HG03521 (cell line): ENCODE measurements around the gene MRPL53.
A peak's percentile ranks its signal among the peaks of the same experiment; 100 is the strongest.
"Not testable (repeated sequence)": the region's sequence is repeated elsewhere in the genome, so short reads cannot be mapped to it uniquely, and the experiment has no call there.

Source experiments
- ATAC-seq: cut with Tn5 transposase; IDR thresholded peaks from one replicate; pipeline ENCODE4 v1.9.1; 2021; ENCODE audit warnings: mild to moderate bottlenecking, moderate library complexity; ENCODE audit not compliant: unreplicated experiment

The MRPL53 gene

DNA sequence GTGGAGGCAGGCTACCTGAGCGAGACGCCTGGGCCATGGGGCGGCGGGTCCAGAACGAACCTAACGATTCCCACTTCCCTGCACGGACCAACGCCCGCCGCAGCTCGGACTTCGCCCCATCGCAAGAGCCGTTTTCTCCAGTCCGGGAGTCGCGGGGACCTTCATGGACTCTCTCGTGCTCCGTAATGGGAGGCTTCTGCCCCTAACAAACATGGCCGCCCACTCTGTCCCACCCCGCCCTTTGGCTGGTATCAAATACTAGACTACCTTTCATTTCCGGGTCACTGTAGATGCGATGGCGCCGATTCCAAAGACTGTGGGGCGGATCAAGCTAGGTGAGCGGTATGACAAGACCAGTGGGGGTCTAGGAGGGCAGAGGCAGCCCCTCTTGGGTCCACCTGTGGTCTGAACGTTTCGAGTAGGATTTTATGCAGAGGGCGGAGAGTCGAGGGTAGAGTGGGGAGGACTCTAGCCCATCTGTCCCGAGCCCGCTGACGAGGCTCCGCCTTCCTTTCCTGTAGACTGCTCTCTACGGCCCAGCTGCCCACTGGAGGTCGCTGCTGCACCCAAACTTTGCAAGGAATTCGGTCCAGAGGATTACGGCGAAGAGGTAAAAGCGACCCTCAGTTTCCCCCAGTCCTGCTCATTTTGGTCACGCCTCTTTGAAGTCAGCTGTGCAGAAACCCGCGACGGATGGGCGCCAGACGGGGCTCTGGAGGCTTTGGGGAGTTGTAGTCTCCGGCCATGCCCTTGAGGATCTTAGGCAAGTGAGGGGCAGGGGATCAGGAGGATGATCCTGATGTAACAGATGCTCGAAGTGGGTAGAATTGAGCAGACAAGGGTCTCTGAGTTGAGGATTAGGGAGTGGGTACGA is 10.6 kb upstream of the MRPL53 start, which contains the start of the genes CCDC142 and TTC31:
TSS of gene CCDC142 (minus strand) at position 198 of the 874 bp plus-strand sequence. CDS start at position 37, 161 bp downstream.
TSS of gene TTC31 (plus strand) at position 281 of the 874 bp plus-strand sequence. CDS start at position 296, 15 bp downstream.
- peak; percentile 74 for ATAC-seq

DNA sequence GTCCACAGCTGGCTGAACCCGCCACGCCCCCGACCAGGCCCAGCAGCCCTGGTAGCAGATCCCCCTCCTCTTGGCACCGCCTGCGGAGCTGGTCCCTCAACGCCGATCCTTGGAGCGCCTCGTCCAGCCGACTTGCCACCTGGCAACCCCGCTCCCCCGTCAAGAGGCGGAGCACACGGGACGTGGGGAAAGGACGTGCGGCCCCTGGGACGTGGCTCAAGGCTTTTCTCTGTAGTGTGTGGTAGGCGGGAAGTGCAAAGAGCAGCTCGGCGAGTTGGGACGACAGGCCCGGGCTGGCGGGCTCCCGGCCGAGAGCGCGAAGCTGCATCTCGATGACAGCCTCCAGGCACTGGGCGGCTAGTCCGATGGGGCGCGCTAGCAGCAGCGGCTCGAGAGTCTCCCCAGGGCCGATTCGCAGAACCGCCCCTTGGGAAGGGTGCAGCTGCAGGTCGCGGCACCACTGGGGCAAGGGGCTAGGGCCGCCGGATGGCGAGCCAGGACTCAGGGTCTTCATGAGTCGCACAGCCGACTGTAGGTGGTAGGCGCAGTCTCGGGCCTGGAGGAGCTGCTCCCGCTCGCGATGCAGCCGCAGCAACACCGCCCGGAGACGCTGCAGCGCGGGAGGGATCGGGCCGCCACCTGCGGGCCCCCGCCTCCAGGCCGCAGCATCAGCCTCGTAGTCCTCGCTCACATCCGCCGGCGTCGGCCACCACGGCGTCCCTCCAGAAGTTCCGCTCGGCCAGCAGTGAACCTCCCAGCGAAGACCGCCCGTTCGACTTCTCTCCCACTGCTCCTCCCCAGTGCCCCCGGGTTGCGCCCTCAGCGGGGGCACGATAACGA is 9.7 kb upstream of the MRPL53 start:
- ATAC-seq: peak; percentile 37

DNA sequence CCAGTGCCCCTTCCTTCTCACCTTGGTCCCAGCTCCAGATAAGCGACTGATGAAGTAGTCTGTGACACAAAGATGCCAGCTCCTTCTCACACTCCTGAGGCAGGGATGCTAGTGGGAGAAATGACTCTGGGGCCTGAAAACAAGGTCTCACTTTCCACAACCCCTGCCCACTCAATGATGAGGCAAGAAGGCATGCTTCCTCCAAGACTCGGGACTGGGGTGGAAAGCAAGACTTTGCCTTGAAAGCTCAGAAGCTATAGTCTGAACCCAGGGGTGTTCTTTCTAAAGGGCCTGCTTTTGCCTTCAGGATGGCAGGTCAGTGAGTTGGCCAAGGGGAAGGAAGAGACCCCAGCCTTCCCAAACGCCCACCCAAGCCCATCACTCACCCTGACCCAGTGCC is 9.0 kb upstream of the MRPL53 start:
- ATAC-seq: no peak

DNA sequence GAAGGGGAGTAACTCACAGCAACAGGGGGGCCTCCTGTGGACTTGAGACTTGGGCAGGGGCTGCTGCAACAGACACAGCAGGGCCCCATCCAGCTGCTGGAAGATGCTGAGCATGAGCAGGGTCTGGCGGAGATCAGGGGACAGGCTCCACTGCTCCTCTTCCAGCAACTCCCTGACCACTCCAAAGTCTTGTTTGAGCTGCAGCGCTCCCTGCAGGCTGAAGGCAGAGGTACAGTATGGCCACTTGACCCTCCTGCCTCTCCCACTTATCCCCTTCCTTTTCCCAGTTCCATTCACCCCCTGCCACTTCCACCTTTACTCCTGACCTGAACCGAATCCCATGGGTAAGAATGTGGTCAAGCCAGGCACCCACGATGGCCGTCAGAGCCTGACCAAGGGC is 2.4 kb upstream of the MRPL53 start:
- no peak for ATAC-seq

DNA sequence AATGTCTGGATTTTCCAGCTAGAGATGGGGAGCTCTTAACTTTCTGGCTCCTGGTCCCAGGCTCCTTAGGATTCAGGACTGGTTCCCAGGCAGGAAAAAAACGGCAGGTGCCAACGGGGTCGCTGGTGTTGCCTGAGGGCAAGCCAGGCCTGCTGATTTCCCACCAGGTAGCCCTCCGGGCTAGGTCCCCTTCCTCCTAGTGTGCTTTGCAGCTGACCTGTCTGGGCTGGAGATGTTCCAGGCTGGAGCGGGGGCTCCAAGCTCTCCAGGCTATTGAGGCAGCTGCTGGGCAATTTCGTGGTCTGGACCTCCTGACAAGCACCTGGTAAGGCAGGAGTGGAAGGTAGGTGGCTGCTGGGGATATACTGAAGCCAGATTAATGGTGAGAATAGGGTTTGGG is 2.0 kb upstream of the MRPL53 start:
- ATAC-seq: no peak

DNA sequence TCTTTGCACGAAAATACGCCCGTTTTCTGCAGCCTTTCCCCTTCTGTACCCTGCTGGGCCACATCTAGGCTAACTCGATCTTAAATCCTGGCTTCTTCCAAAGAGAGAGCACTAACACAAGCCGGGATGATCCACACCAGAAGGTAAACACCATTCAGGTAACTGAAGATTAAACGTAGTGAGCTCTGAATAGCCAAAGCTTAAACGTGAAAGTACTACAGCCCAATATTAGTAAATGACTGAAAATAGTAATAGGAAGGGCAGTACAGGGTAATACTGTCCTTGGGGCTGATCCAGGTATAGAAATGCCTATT is 422 bp upstream of the MRPL53 start:
- ATAC-seq: no peak

DNA sequence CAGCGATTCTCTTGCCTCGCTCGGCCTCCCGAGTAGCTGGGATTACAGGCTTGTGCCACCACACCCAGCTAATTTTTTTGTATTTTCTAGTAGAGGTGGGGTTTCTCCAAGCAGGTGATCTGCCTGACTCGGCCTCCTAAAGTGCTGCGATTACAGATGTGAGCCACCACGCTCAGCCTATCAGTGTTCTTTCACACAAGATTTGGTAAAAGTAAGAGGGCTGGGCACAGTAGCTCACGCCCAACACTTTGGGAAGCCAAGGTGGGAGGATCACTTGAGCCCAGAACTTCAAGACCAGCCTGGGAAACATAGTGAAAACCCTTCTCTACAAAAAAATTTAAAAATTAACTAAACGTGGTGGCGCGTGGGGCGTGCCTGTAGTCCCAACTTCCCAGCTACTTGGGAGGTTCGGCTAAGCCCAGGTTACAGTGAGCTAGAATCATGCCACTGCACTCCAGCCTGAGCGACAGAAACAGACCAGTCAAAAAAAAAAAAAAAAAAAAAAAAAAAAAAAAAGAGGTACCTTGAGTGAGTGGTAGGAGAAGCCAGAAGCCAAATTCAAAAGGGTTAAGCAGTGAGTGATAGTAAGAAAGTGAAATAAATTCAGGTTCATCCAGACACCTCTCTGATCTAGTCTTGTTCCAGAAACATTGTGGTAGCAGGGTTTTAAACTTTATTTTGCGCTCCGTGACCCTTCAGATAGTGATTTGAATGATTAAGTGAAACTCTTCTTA is 981 bp downstream of the MRPL53 start:
- no peak for ATAC-seq

DNA sequence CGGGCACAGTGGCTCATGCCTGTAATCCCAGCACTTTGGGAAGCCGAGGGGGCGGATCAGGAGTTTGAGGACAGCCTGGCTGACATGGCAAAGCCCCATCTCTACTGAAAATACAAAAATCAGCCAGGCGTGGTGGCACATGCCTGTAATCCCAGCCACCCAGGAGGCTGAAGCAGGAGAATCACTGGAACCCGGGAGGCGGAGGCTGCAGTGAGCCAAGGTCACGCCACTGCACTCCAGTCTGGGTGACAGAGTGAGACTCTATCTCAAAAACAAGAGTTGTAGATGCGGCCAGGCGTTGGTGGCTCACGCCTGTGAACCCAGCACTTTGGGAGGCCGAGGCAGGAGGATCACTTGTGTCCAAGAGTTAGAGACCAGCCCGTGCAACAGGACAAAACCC is 1.7 kb downstream of the MRPL53 start:
- ATAC-seq: not testable (repeated sequence)

DNA sequence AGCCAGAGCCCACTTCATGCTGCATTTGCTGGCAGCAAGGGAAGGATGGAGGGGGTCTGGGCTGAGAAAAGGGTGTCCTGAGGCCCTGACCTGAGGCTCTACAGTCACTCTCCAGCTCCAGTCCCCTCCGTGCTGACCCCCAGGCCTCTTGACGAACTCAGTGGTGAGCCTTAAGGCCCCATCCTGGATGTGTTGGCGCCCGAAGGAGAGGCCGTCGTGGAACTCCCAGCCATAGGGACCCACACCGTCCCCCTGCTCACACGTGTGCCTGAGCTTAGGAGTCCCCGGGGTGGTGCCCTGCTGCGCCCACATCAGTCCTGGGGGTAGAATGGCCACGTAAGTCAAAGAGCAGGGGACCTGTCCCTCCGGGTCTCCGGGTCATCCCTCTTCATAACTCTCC is 8.1 kb downstream of the MRPL53 start:
- ATAC-seq: no peak

DNA sequence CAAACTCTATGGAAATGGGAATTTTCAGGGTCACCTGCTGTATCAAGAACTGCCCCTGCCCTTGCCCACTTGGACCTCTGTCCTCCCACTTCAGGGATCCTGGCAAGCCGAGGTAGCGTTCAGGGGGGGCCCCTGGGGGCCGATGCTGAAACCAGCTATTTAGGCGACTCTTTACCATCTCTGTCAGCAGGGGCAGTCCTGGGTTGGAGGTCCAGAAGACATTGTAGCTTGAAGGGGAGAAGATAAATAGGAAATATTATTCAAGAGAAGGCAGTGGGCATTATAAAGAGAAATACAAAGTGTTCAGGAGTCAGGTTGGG is 9.7 kb downstream of the MRPL53 start:
- ATAC-seq: no peak

DNA sequence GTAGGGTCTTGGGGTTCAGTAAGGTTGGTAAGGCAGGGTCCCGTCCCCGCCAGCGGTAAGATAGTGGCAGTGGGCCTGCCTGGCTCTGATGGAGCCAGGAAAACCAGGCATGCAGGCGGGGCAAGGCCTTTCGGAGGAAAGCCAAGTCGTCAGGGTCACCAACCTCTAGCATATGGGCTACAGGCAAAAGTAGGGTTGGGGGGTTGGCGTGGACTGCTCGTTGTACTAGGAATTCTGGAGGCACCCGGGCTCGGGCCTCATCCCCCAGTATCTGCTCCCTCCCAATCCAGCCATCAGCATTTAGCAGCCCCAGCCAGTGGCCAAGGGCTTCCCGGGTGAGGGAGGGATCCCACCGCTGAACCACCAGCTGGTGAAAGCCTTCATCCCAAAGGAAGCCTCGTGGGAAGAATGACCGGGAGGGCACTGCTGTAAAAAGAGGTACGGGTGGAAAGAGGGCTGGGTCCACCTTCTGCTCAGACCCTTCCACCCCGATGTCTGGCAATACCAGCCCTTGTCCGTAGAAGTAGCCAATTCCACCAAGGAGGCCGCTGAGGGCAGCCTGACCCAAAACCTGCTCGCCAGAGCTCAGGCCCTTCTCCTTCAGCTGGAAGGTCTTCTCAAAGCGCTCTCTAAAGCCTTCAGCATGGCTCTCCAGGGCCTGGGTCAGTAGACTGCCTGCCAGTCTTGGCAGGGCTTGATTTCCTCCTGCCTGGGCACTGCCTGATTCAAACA is 10.3 kb downstream of the MRPL53 start:
- no peak for ATAC-seq

DNA sequence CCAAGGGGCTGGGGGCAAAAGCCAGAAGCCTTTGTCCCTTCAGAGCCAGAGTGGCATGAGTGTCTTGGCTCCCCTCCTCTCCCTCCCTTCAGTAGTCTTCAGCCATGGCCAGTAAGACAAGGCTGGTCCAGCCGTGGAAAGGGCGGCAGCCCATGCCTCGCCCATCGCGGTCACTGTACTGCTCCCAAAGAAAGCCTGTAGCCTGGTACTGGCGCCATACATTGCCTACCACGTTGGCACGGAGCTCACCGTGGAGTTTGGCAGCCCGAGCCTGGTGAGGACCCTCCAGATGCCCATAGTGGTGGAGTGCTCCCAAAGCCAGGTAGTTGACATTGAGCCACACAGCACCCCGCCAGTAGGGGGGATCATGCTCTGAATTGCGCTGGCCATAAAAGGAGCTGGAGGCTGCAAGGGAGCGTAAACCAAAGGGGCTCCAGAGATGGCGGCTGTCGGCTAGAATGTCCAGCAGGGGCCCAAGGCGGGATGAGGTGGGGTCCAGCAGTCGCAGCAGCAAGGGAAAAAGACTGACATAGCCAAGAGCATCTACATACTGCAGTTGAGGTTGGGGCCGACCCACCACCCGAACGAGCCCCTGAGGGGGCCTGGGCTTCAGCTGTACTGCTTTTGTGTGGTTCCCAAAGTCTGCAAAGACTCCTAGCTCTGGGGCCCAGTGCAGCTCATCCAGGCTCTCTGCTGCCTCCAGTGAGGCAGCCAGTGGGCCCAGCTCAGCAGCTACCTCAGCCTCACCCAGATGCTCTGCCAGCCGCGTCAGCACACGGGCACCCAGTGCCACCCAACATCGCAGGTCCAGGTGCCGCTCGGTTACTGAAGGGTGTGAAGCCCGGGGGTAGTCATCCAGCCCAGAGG is 11.1 kb downstream of the MRPL53 start:
- ATAC-seq: no peak

DNA sequence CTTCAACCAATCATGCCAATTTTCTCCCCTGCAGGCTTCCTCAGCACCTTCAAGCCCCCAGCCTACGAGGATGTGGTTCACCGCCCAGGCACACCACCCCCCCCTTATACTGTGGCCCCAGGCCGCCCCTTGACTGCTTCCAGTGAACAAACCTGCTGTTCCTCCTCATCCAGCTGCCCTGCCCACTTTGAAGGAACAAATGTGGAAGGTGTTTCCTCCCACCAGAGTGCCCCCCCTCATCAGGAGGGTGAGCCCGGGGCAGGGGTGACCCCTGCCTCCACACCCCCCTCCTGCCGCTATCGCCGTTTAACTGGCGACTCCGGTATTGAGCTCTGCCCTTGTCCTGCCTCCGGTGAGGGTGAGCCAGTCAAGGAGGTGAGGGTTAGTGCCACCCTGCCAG is 12.3 kb downstream of the MRPL53 start:
- not testable (repeated sequence) for ATAC-seq

DNA sequence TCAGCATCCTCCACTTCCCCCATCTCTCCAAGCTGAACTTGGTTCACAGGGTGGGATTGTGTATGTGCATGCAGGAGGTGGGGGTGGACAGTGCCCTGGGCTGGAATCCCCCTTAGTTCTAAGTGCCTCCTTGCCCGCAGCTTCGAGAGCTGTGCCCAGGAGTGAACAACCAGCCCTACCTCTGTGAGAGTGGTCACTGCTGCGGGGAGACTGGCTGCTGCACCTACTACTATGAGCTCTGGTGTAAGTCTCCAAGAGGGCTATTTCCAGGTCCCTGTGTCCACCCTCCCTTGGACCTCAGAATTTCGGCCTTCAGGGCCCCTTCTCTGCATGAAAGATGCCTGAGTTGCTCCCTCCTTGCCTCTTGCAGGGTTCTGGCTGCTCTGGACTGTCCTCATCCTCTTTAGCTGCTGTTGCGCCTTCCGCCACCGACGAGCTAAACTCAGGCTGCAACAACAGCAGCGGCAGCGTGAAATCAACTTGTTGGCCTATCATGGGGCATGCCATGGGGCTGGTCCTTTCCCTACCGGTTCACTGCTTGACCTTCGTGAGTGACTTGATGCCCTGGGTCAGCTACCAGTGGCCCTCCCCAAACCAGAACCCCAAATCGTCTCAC is 12.9 kb downstream of the MRPL53 start:
- not testable (repeated sequence) for ATAC-seq

DNA sequence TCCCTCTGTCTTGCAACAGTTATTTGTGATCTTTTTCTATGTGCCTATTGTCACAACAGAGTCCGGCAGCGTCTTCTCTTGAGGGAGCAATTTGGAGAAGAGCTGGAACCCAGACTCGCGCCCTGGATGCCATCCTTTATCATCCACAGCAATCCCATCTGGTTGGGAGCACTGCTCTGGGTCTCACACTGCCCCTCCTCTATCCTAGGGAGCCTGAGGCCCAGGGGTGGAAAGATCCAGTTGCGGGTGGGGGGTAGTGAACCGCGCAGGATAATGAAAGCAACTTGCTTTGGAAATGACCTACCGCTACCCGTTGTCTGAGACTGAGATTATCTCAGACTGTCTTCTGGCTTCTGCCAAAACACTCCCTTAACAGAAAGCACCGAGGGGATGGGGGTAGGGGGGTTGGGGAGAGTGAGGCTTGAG is 13.5 kb downstream of the MRPL53 start:
- no peak for ATAC-seq

DNA sequence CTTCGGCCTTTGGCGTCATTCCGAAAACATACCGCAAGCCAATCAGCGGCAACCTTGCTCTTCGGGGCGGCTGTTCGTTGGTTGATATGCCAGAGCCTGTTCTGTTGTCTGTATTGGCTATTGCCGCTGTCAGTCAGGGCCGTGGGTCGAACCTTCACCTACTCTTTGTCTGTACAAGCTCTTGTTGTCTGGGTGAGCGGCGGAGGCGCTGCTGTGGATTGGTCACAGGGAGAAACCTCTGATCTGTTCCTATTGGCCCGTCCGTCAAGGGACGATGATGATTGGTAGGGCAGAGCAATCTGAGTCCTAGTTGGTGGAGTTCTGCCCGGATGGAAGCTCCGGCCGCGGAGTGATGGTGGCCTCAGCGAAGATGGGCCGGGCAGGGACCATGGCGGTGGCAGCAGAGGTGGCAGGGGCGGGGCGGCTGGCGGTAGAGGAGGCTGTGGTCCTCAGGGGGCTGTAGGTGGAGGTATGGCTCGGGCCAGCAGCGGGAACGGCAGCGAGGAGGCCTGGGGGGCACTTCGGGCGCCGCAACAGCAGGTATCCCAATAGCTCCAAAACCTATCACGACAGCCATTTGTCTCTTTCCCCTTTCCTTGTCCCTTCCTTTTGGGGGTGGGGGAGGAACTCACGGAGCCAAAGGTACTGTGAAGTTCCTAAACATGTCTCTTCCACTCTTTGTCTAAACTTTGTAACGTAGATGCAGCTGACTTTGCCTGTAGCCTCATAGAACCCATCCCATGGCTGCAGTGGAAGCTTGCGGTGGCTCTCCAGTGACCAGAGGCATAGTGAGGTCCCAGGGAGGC is 14.1 kb downstream of the MRPL53 start, which contains the start of gene WBP1:
TSS of gene WBP1 (plus strand) at position 307 of the 806 bp plus-strand sequence. CDS start at position 472, 165 bp downstream.
- ATAC-seq: peak; percentile 75

DNA sequence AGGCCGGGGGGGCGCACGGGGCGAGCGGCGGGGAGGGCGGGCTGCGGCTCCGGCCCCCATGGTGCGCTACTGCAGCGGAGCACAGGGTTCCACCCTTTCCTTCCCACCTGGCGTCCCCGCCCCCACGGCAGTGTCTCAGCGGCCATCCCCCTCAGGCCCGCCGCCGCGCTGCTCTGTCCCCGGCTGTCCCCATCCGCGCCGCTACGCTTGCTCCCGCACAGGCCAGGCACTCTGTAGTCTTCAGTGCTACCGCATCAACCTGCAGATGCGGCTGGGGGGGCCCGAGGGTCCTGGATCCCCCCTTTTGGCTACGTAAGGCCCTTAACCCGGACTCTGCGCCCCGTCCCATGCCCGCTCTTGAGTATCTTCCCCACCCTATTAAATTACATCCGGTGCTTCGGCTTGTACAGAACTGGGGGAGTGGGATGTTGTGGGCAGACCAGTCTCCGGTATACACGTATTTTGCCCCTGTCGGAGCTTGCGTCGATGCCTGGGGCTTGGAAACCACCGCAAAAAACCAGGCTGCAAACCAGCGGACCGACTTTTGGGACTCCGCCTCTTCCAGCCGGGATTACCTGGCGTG is 14.8 kb downstream of the MRPL53 start:
- ATAC-seq: peak; percentile 34

DNA sequence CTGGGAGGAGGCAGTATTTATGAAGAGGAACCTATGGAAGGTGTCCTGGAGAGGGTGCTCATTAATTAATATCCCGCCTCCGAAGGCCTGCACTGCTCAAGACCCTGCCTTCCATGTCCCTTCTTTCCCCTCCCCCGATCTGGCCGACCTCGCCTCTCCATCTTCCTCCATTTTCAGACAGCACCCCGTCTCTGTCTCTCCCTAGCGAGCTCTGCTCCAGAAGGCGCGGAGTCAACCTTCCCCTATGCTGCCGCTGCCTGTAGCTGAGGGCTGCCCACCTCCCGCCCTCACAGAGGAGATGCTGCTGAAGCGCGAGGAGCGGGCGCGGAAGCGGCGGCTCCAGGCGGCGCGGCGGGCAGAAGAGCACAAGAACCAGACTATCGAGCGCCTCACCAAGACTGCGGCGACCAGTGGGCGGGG is 15.3 kb downstream of the MRPL53 start:
- ATAC-seq: no peak
